GM12891 (cell line): ENCODE results near the gene FOXF2.

Experiments
- PAX5 ChIP-seq: IDR thresholded peaks from 2 replicates; pipeline ENCODE4 v1.6.1; 2011; ENCODE audit warnings: low read length, moderate library complexity, mild to moderate bottlenecking; ENCODE audit not compliant: insufficient read depth, severe bottlenecking
- POLR2A ChIP-seq: IDR thresholded peaks from 2 replicates; pipeline ENCODE4 v1.6.1; 2011; ENCODE audit warnings: low read depth, low read length, control low read depth
- POLR2AphosphoS5 ChIP-seq: IDR thresholded peaks from 2 replicates; pipeline ENCODE4 v1.6.1; 2011; ENCODE audit warnings: low read depth, low read length, control low read depth
- POU2F2 ChIP-seq: IDR thresholded peaks from 2 replicates; pipeline ENCODE4 v1.6.1; 2011; ENCODE audit warnings: low read depth, mild to moderate bottlenecking, control low read depth, low read length, moderate library complexity
- SPI1 ChIP-seq: IDR thresholded peaks from 2 replicates; pipeline ENCODE4 v1.6.1; 2011; ENCODE audit warnings: low read depth, low read length, control low read depth
- TAF1 ChIP-seq: IDR thresholded peaks from 2 replicates; pipeline ENCODE4 v1.6.1; 2011; ENCODE audit warnings: low read depth, low read length, control low read depth

DNA sequence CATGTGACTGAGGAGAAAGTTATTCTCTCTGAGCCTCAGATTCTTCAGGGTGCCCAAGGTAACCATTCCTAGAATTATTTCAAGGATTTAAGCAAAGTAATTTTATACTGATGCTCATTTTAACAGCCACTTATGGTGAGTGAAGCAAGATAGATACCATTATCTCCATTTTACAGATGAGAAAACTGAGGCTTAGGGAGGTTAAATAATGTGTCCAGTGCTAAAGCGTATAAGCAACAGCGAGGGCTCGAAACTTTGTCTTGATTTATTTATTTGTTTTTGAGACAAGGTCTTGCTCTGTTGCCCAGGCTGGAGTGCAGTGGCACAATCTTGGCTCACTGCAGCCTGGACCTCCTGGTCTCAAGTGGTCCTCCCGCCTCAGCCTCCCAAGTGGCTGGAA lies 53.6 kb downstream of the FOXF2 start:
- TF ChIP-seq POLR2A (no peak), POLR2AphosphoS5 (no peak), SPI1 (no peak), TAF1 (no peak), POU2F2 (no peak), PAX5 (no peak)
